ENCODE measurements around the gene CAPZA2. TPM values are rescaled to one million over a fixed set of nuclear protein-coding genes. Genes with fewer than 3 reads are reported as not detected.

Gene CAPZA2
- total RNA-seq, 1 experiment from 2014 or later: 157 TPM

- no peak overlapping the region for H3K27ac ChIP-seq
- no peak overlapping the region for H3K4me3 ChIP-seq
- H3K36me3 ChIP-seq: peaks cover 36% of the 10 kb centered on the region
- no peaks in the 10 kb centered on the region for H3K9me3 ChIP-seq (replicated peaks)
- H3K4me1 ChIP-seq (replicated peaks): no peaks in the 10 kb centered on the region; the same call in 1 of the 2 replicates
- no peaks in the 10 kb centered on the region for H3K27me3 ChIP-seq (replicated peaks)
- no peak for DNase-seq (ENCODE audit: low read depth in 1 of 2, low spot score in 2 of 2)
Observed at GRCh38 chr7:116873619-116874018, 11.2 kb downstream of the CAPZA2 start.

- no peak for DNase-seq (ENCODE audit: low read depth in 1 of 2, low spot score in 2 of 2)
- Histone ChIP-seq H3K4me3 (no peak overlapping the region), H3K36me3 (peaks cover 29% of the 10 kb centered on the region), H3K4me1 (replicated peaks) (no peaks in the 10 kb centered on the region), H3K27me3 (replicated peaks) (no peaks in the 10 kb centered on the region), H3K9me3 (replicated peaks) (no peaks in the 10 kb centered on the region), H3K27ac (no peak overlapping the region)
Observed at GRCh38 chr7:116876664-116877442, 14.5 kb downstream of the CAPZA2 start.

GRCh38 chr7:116877443-116878217 is 15.2 kb downstream of the CAPZA2 start:
- Histone ChIP-seq H3K4me1 (replicated peaks) (no peaks in the 10 kb centered on the region), H3K9me3 (replicated peaks) (no peaks in the 10 kb centered on the region), H3K27ac (no peak overlapping the region), H3K4me3 (no peak overlapping the region), H3K36me3 (peaks cover 24% of the 10 kb centered on the region; the same call in 1 of the 2 replicates), H3K27me3 (replicated peaks) (no peaks in the 10 kb centered on the region)
- DNase-seq (ENCODE audit: low read depth in 1 of 2, low spot score in 2 of 2): no peak

GRCh38 chr7:116884691-116885090 is 22.3 kb downstream of the CAPZA2 start:
- Histone ChIP-seq H3K4me3 (no peak overlapping the region), H3K36me3 (peaks cover 20% of the 10 kb centered on the region), H3K27ac (no peak overlapping the region), H3K27me3 (replicated peaks) (no peaks in the 10 kb centered on the region), H3K4me1 (replicated peaks) (no peaks in the 10 kb centered on the region), H3K9me3 (replicated peaks) (no peaks in the 10 kb centered on the region)
- no peak for DNase-seq (ENCODE audit: low read depth in 1 of 2, low spot score in 2 of 2)

- Histone ChIP-seq H3K36me3 (peaks cover 24% of the 10 kb centered on the region), H3K27ac (no peak overlapping the region), H3K4me3 (no peak overlapping the region), H3K4me1 (replicated peaks) (no peaks in the 10 kb centered on the region), H3K27me3 (replicated peaks) (no peaks in the 10 kb centered on the region), H3K9me3 (replicated peaks) (no peaks in the 10 kb centered on the region)
- no peak for DNase-seq (ENCODE audit: low read depth in 1 of 2, low spot score in 2 of 2)
Observed at GRCh38 chr7:116885724-116886123, 23.3 kb downstream of the CAPZA2 start.

- no peak for DNase-seq (ENCODE audit: low read depth in 1 of 2, low spot score in 2 of 2)
- peaks cover 27% of the 10 kb centered on the region for H3K36me3 ChIP-seq
- no peak overlapping the region for H3K27ac ChIP-seq
- H3K4me3 ChIP-seq: no peak overlapping the region
- H3K27me3 ChIP-seq (replicated peaks): no peaks in the 10 kb centered on the region
- no peaks in the 10 kb centered on the region for H3K9me3 ChIP-seq (replicated peaks)
- H3K4me1 ChIP-seq (replicated peaks): no peaks in the 10 kb centered on the region
Observed at GRCh38 chr7:116886543-116887156, 24.3 kb downstream of the CAPZA2 start.

- no peak overlapping the region for H3K27ac ChIP-seq
- H3K4me1 ChIP-seq (replicated peaks): no peaks in the 10 kb centered on the region
- no peaks in the 10 kb centered on the region for H3K9me3 ChIP-seq (replicated peaks)
- no peak overlapping the region for H3K4me3 ChIP-seq
- no peaks in the 10 kb centered on the region for H3K27me3 ChIP-seq (replicated peaks)
- H3K36me3 ChIP-seq: peaks cover 45% of the 10 kb centered on the region
- no peak for DNase-seq (ENCODE audit: low read depth in 1 of 2, low spot score in 2 of 2)
Observed at GRCh38 chr7:116888895-116889294, 26.5 kb downstream of the CAPZA2 start.

GRCh38 chr7:116895849-116896248 is 33.5 kb downstream of the CAPZA2 start:
- Histone ChIP-seq H3K4me1 (replicated peaks) (no peaks in the 10 kb centered on the region), H3K27ac (no peak overlapping the region), H3K9me3 (replicated peaks) (no peaks in the 10 kb centered on the region), H3K4me3 (no peak overlapping the region), H3K36me3 (peaks cover 33% of the 10 kb centered on the region), H3K27me3 (replicated peaks) (no peaks in the 10 kb centered on the region)
- no peak for DNase-seq (ENCODE audit: low read depth in 1 of 2, low spot score in 2 of 2)

- Histone ChIP-seq H3K36me3 (peaks cover 22% of the 10 kb centered on the region), H3K9me3 (replicated peaks) (no peaks in the 10 kb centered on the region), H3K27me3 (replicated peaks) (no peaks in the 10 kb centered on the region), H3K4me1 (replicated peaks) (no peaks in the 10 kb centered on the region), H3K27ac (no peak overlapping the region), H3K4me3 (no peak overlapping the region)
- DNase-seq (ENCODE audit: low read depth in 1 of 2, low spot score in 2 of 2): no peak
Observed at GRCh38 chr7:116897661-116898060, 35.3 kb downstream of the CAPZA2 start.

GRCh38 chr7:116899308-116899707 is 36.9 kb downstream of the CAPZA2 start:
- no peak overlapping the region for H3K27ac ChIP-seq
- no peaks in the 10 kb centered on the region for H3K4me1 ChIP-seq (replicated peaks)
- H3K4me3 ChIP-seq: no peak overlapping the region
- no peak for DNase-seq (ENCODE audit: low read depth in 1 of 2, low spot score in 2 of 2)
- H3K36me3 ChIP-seq: peaks cover 21% of the 10 kb centered on the region
- H3K27me3 ChIP-seq (replicated peaks): no peaks in the 10 kb centered on the region
- H3K9me3 ChIP-seq (replicated peaks): no peaks in the 10 kb centered on the region

GRCh38 chr7:116901143-116901542 is 38.8 kb downstream of the CAPZA2 start:
- Histone ChIP-seq H3K27ac (no peak overlapping the region), H3K4me3 (no peak overlapping the region), H3K36me3 (peaks cover 27% of the 10 kb centered on the region), H3K27me3 (replicated peaks) (no peaks in the 10 kb centered on the region), H3K9me3 (replicated peaks) (no peaks in the 10 kb centered on the region), H3K4me1 (replicated peaks) (no peaks in the 10 kb centered on the region)
- DNase-seq (ENCODE audit: low read depth in 1 of 2, low spot score in 2 of 2): no peak

- Histone ChIP-seq H3K4me3 (no peak overlapping the region), H3K4me1 (replicated peaks) (no peaks in the 10 kb centered on the region), H3K27ac (no peak overlapping the region), H3K27me3 (replicated peaks) (no peaks in the 10 kb centered on the region), H3K36me3 (peaks cover 35% of the 10 kb centered on the region), H3K9me3 (replicated peaks) (no peaks in the 10 kb centered on the region)
- no peak for DNase-seq (ENCODE audit: low read depth in 1 of 2, low spot score in 2 of 2)
Observed at GRCh38 chr7:116902867-116903266, 40.5 kb downstream of the CAPZA2 start.

- no peak for DNase-seq (ENCODE audit: low read depth in 1 of 2, low spot score in 2 of 2)
- Histone ChIP-seq H3K9me3 (replicated peaks) (no peaks in the 10 kb centered on the region), H3K4me1 (replicated peaks) (no peaks in the 10 kb centered on the region), H3K4me3 (no peak overlapping the region), H3K36me3 (peaks cover 44% of the 10 kb centered on the region), H3K27me3 (replicated peaks) (no peaks in the 10 kb centered on the region), H3K27ac (no peak overlapping the region)
Observed at GRCh38 chr7:116906391-116906790, 44.0 kb downstream of the CAPZA2 start.

GRCh38 chr7:116910383-116910782 is 48.0 kb downstream of the CAPZA2 start:
- no peak for DNase-seq (ENCODE audit: low read depth in 1 of 2, low spot score in 2 of 2)
- Histone ChIP-seq H3K27me3 (replicated peaks) (no peaks in the 10 kb centered on the region), H3K36me3 (peaks cover 63% of the 10 kb centered on the region), H3K4me3 (no peak overlapping the region), H3K9me3 (replicated peaks) (no peaks in the 10 kb centered on the region), H3K4me1 (replicated peaks) (no peaks in the 10 kb centered on the region), H3K27ac (no peak overlapping the region)
